ENCODE measurements around the gene AWAT2.

AWAT2 gene

DNA sequence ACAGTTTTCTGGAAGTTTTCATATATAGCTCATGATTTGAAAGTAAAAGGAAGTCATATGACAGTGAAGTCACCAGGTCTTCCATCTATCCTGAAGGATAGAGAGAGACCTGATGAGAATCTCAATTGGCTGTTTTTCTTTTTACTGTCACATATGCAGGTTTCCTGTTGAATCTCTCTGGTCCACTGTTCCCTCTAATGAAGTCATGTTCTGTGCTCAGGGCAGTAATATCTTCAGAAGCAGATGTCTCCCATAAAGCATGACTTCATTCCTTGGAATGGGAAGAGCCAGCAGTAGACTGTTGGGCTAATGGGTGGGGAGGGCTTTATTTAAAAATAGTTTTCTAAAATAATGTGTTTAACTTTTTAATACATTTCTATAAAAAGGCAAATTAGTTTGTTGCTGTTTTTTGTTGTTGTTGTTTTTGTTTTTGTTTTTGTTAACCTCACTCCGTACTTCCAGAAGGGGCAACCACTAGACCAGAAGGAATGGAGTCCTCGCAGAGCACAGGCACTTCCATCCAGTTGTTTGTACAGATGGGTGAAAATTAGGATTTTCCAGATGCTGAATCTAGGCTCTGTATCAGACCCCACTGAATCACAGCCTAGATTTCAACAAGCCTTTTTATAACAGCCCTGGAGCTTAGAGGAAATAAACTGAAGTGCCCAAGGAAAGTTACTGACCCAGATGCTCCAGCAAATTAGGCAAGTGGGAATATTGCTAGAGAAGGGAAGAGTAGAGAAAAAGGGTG is 54.2 kb downstream of the AWAT2 start:
- no peak for DNase-seq

- no peak for DNase-seq
Measured at GRCh38 chrX:69993494-69993893, 56.2 kb downstream of the AWAT2 start.

DNA sequence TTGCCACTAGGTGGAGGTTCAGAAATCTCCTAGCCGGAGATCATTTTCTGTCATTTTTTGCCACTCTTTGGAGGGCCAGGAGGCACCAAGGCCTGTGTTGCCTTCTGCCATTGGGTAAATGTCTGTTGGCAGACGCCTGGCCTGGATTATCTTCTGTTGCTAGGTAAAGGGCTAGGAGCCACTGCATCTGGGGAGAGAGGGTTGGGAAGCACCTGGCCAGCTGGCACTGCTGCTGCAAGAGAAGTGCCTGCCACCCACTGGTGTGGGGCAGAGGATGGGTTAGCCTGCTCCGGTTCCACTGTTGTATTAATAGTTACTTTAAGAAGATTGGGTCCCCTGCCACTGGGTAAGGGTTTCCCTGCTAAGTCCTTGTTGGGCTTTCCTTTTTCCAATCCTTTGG is 58.1 kb downstream of the AWAT2 start:
- no peak for DNase-seq

Measured in fibroblast of skin of right quadriceps (primary cell).